Liver (tissue), 3 donors: ENCODE results near the gene CREBBP.

Source experiments
- CTCF ChIP-seq: fragments of 150-350 bp; IDR thresholded peaks from 2 replicates; pipeline ENCODE4 v1.5.1; 2017; ENCODE audit warnings: improper control_type of control experiment, low read depth, low read length; ENCODE audit not compliant: missing input control
- GABPA ChIP-seq, 2 donors: IDR thresholded peaks in 1 of 2; conservative IDR thresholded peaks in 1 of 2; 2 replicates each; pipeline ENCODE4 v1.6.1; 2016; ENCODE audit warnings: antibody characterized with exemption in 2 of 2, mild to moderate bottlenecking in 1 of 2, moderate library complexity in 1 of 2
- JUND ChIP-seq, 2 donors: IDR thresholded peaks; 2 replicates each; pipeline ENCODE4 v1.6.1; 2016; ENCODE audit warnings: antibody characterized with exemption in 2 of 2
- MAX ChIP-seq: IDR thresholded peaks from 2 replicates; pipeline ENCODE4 v1.6.1; 2016; ENCODE audit warnings: antibody characterized with exemption
- RAD21 ChIP-seq, 2 donors: IDR thresholded peaks; 2 replicates each; pipeline ENCODE4 v1.6.1; 2016; ENCODE audit warnings: antibody characterized with exemption in 2 of 2, mild to moderate bottlenecking in 2 of 2
- YY1 ChIP-seq: IDR thresholded peaks from 2 replicates; pipeline ENCODE4 v1.6.1; 2016; ENCODE audit warnings: antibody characterized with exemption, mild to moderate bottlenecking
- donor health status: healthy.
- donor health status: healthy.

GRCh38 chr16:3769013-3769412 lies 111.5 kb downstream of the CREBBP start:
- no peak for TF ChIP-seq CTCF
- no peak for TF ChIP-seq RAD21 (IDR thresholded peaks at IDR 0.05)
- TF ChIP-seq YY1, result no peak
- no peak for TF ChIP-seq MAX
- TF ChIP-seq JUND (IDR thresholded peaks at IDR 0.05), result no peak
- no peak for TF ChIP-seq GABPA (IDR thresholded peaks at IDR 0.05 in 1 of 2, conservative IDR thresholded peaks at IDR 0.05 in 1 of 2)
